HCT116 (cell line): ENCODE results near the gene SNRNP40. TPM values are rescaled to one million over a fixed set of nuclear protein-coding genes. Genes with fewer than 3 reads are reported as not detected.

ENCODE experiments used
- ATAC-seq: fragments of 200-7000 bp; cut with Tn5 transposase; 2 replicates; pipeline ENCODE4 v1.9.1; 2020; ENCODE audit warnings: mild to moderate bottlenecking, moderate library complexity
- BruUV-seq: library from RNA; stranded (reverse); fragments of 400-500 nt; replicated peaks from 2 replicates; lab custom pipeline; 2021; lab: Mats Ljungman, UMichigan
- CTCF ChIA-PET: fragments of 300-600 bp; sonication (Branson Sonifier 250); formaldehyde crosslinking; loops from one replicate; lab custom pipeline; 2021; ENCODE audit warnings: antibody characterized with exemption; lab: Charles Lee
- POLR2A ChIA-PET: fragments of 300-600, 350-600 bp; sonication (Branson Sonifier 250); formaldehyde crosslinking; loops from one replicate; lab custom pipeline; 2021; ENCODE audit warnings: antibody characterized with exemption; lab: Charles Lee
- RAD21 ChIA-PET, 2 experiments: fragments of 300-600 bp; sonication (Branson Sonifier 250); formaldehyde crosslinking; loops; one replicate each; lab custom pipeline; 2023; ENCODE audit warnings: low total read pairs in 2 of 2; ENCODE audit not compliant: uncharacterized antibody in 2 of 2, unreplicated experiment in 2 of 2, low non-redundant PET in 1 of 2; lab: Charles Lee
- DNase-seq: peaks from one replicate; pipeline ENCODE4 v3.0.0-alpha.2; 2010; ENCODE audit warnings: low read depth, low spot score
- H2AFZ ChIP-seq: fragments of 200-600 bp; shearing (Covaris generic), sonication (generic); 2 replicates; pipeline ENCODE4 v1.6.1; 2017; ENCODE audit warnings: low read depth, mixed run types, mixed read lengths, antibody characterized with exemption, low read length; ENCODE audit not compliant: poor library complexity, severe bottlenecking
- H3K27ac ChIP-seq: 2 replicates; pipeline ENCODE4 v1.5.1; 2012; ENCODE audit warnings: low read depth, low read length
- H3K27me3 ChIP-seq: fragments of 200-600 bp; sonication (generic); 2 replicates; pipeline ENCODE4 v1.6.1; 2016; ENCODE audit warnings: mixed run types, low read length, mixed read lengths; ENCODE audit not compliant: insufficient read depth
- H3K36me3 ChIP-seq, 2 experiments: fragments of 200-500 bp in 1 of 2; fragments of 200-600 bp in 1 of 2; sonication (Bioruptor generic) in 1 of 2; sonication (generic) in 1 of 2; 2 replicates each; pipeline versions ENCODE4 v1.5.1 to v1.6.1; 2014 to 2016; ENCODE audit warnings: low read length in 2 of 2, inconsistent platforms in 1 of 2, mixed read lengths in 1 of 2, mixed run types in 1 of 2; ENCODE audit not compliant: insufficient read depth in 2 of 2, control insufficient read depth in 1 of 2
- H3K4me1 ChIP-seq, 2 experiments: fragments of 200-600 bp in 1 of 2; sonication (generic) in 1 of 2; 2 replicates each; pipeline versions ENCODE4 v1.5.1 to v1.6.1; 2012 to 2017; ENCODE audit warnings: low read length in 2 of 2, inconsistent platforms in 1 of 2, mild to moderate bottlenecking in 1 of 2, mixed read lengths in 1 of 2, mixed run types in 1 of 2, moderate library complexity in 1 of 2; ENCODE audit not compliant: insufficient read depth in 2 of 2, control insufficient read depth in 1 of 2
- H3K4me2 ChIP-seq: fragments of 200-600 bp; sonication (generic); 2 replicates; pipeline ENCODE4 v1.6.1; 2017; ENCODE audit warnings: mixed run types, low read length, mixed read lengths
- H3K4me3 ChIP-seq, 2 experiments: fragments of 200-600 bp in 1 of 2; sonication (generic) in 1 of 2; replicated peaks in 1 of 2; 2 replicates each; pipeline ENCODE4 v1.5.1; 2011 to 2016; ENCODE audit warnings: low read length in 2 of 2, control low read depth in 1 of 2, low read depth in 1 of 2, mild to moderate bottlenecking in 1 of 2, mixed read lengths in 1 of 2, mixed run types in 1 of 2
- H3K79me2 ChIP-seq: fragments of 200-600 bp; sonication (generic); 2 replicates; pipeline ENCODE4 v1.6.1; 2017; ENCODE audit warnings: mild to moderate bottlenecking, mixed run types, low read length, moderate library complexity, mixed read lengths; ENCODE audit not compliant: insufficient read depth
- H3K9ac ChIP-seq: fragments of 200-600 bp; sonication (generic); 2 replicates; pipeline ENCODE4 v1.6.1; 2016; ENCODE audit warnings: low read length, mixed read lengths
- H3K9me2 ChIP-seq: fragments of 200-600 bp; sonication (generic), shearing (Covaris generic); 2 replicates; pipeline ENCODE4 v1.6.1; 2017; ENCODE audit warnings: mixed run types, mild to moderate bottlenecking, moderate library complexity; ENCODE audit not compliant: insufficient read depth
- H3K9me3 ChIP-seq, 2 experiments: fragments of 200-500 bp in 1 of 2; fragments of 200-600 bp in 1 of 2; sonication (Bioruptor generic) in 1 of 2; sonication (generic) in 1 of 2; 2 replicates each; pipeline ENCODE4 v1.6.1; 2014 to 2017; ENCODE audit warnings: low read length in 2 of 2, mixed read lengths in 2 of 2, inconsistent platforms in 1 of 2, low read depth in 1 of 2, mild to moderate bottlenecking in 1 of 2, mixed run types in 1 of 2, moderate library complexity in 1 of 2; ENCODE audit not compliant: control insufficient read depth in 1 of 2, insufficient read depth in 1 of 2
- H4K20me1 ChIP-seq: fragments of 200-600 bp; sonication (generic), shearing (Covaris generic); 2 replicates; pipeline ENCODE4 v1.6.1; 2017; ENCODE audit warnings: mixed run types, mild to moderate bottlenecking, moderate library complexity; ENCODE audit not compliant: insufficient read depth
- ATF3 ChIP-seq: IDR thresholded peaks from 2 replicates; pipeline ENCODE4 v1.6.1; 2012
- CEBPB ChIP-seq: IDR thresholded peaks from 2 replicates; pipeline ENCODE4 v1.6.1; 2012; ENCODE audit warnings: low read depth
- CTCF ChIP-seq, 3 experiments: fragments of 200-600 bp in 1 of 3; sonication (generic) in 1 of 3; IDR thresholded peaks in 2 of 3; conservative IDR thresholded peaks in 1 of 3; 2 replicates each; pipeline ENCODE4 v1.5.1; 2012 to 2017; ENCODE audit warnings: low read depth in 2 of 3, low read length in 2 of 3, antibody characterized with exemption in 1 of 3, borderline replicate concordance in 1 of 3, control low read depth in 1 of 3, mild to moderate bottlenecking in 1 of 3, mixed read lengths in 1 of 3, mixed run types in 1 of 3, moderate library complexity in 1 of 3; ENCODE audit not compliant: insufficient read depth in 1 of 3
- EGR1 ChIP-seq: IDR thresholded peaks from 2 replicates; pipeline ENCODE4 v1.6.1; 2012; ENCODE audit warnings: low read depth
- EZH2 ChIP-seq: fragments of 200-600 bp; sonication (generic); IDR thresholded peaks from 2 replicates; pipeline ENCODE4 v1.6.1; 2017; ENCODE audit warnings: antibody characterized with exemption, mixed run types
- FOSL1 ChIP-seq: IDR thresholded peaks from 2 replicates; pipeline ENCODE4 v1.6.1; 2012; ENCODE audit warnings: low read depth
- POLR2AphosphoS5 ChIP-seq: IDR thresholded peaks from 2 replicates; pipeline ENCODE4 v1.6.1; 2011; ENCODE audit warnings: mild to moderate bottlenecking, low read depth, low read length, moderate library complexity
- ZBTB33 ChIP-seq: IDR thresholded peaks from 2 replicates; pipeline ENCODE4 v1.6.1; 2011; ENCODE audit warnings: mild to moderate bottlenecking, low read length, moderate library complexity; ENCODE audit not compliant: insufficient replicate concordance; ENCODE audit errors: extremely low read depth
- ZNF274 ChIP-seq: fragments of 200-500 bp; sonication (Bioruptor generic); IDR thresholded peaks from 2 replicates; pipeline ENCODE4 v1.6.1; 2014; ENCODE audit warnings: mild to moderate bottlenecking, low read depth, low read length, inconsistent platforms
- intact Hi-C: fragments of 100-400 bp; cut with micrococcal nuclease; formaldehyde crosslinking; loops from 2 replicates; pipeline ENCODE4 v1.10.0; 2022
- total RNA-seq: library from RNA; stranded (reverse); gene quantifications from one replicate; pipeline ENCODE4 v1.2.1, GENCODE V29; 2021; ENCODE audit not compliant: unreplicated experiment
- TF ChIP-seq, protein P1 (sequence below): IDR thresholded peaks from 2 replicates; pipeline ENCODE4 v1.6.1; 2012

SNRNP40 gene
- total RNA-seq, 1 experiment from 2014 or later, result 91.8 TPM

- ChIA-PET POLR2A (interaction anchor here (2.9 kb wide), 1 partner anchor 10 kb away, joined by 18 read pairs; the partner anchor contains the start of genes SNRNP40 and ZCCHC17), RAD21 (no interaction called here), CTCF (no interaction called here)
- TF ChIP-seq FOSL1 (peak; percentile 31; the same call in 1 of the 2 replicates), ATF3 (no peak), CEBPB (peak; percentile 48; the same call in 1 of the 2 replicates), ZBTB33 (no peak), ZNF274 (no peak)
- Histone ChIP-seq H3K4me2 (no peak overlapping the region), H4K20me1 (no peaks in the 10 kb centered on the region), H3K27me3 (no peaks in the 10 kb centered on the region), H3K4me3 (no peak overlapping the region), H3K4me1 (peaks cover 0 to 3% of the 10 kb centered on the region in 2 experiments; a peak in 1 of 4 replicates), H3K9me3 (no peaks in the 10 kb centered on the region), H3K9ac (no peak overlapping the region), H3K36me3 (peaks cover 10 to 16% of the 10 kb centered on the region in 2 experiments; a peak in 2 of 4 replicates), H2AFZ (no peak overlapping the region), H3K79me2 (peaks cover 22% of the 10 kb centered on the region), H3K9me2 (no peaks in the 10 kb centered on the region), H3K27ac (no peak overlapping the region)
- ATAC-seq (no peak), DNase-seq (peak; percentile 16)
- intact Hi-C loops, result no loop called here
- no TSS peak for BruUV-seq
Observed at GRCh38 chr1:31306278-31306677, 9.7 kb upstream of the SNRNP40 start.

- Histone ChIP-seq H3K4me3 (no peak overlapping the region), H3K9me3 (no peaks in the 10 kb centered on the region), H3K27ac (no peak overlapping the region), H3K9ac (no peak overlapping the region), H3K4me2 (no peak overlapping the region), H2AFZ (no peak overlapping the region), H3K27me3 (no peaks in the 10 kb centered on the region), H3K4me1 (peaks cover 0 to 11% of the 10 kb centered on the region in 2 experiments; a peak in 1 of 4 replicates), H3K79me2 (peaks cover 51% of the 10 kb centered on the region), H4K20me1 (no peaks in the 10 kb centered on the region), H3K36me3 (no peaks in the 10 kb centered on the region), H3K9me2 (no peaks in the 10 kb centered on the region)
- DNase-seq, result no peak
- ChIA-PET CTCF (interaction anchor here (2.2 kb wide), 1 partner anchor 117 kb away, joined by 6 read pairs; no protein-coding TSS in a partner anchor), POLR2A (no interaction called here), RAD21 (no interaction called here)
- no TSS peak for BruUV-seq
- no peak for ATAC-seq
- intact Hi-C loops, result no loop called here
- no peak for TF ChIP-seq ZNF274
- TF ChIP-seq, protein P1, sequence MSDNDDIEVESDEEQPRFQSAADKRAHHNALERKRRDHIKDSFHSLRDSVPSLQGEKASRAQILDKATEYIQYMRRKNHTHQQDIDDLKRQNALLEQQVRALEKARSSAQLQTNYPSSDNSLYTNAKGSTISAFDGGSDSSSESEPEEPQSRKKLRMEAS, result no peak
- TF ChIP-seq CTCF (IDR thresholded peaks at IDR 0.05 in 2 of 3, conservative IDR thresholded peaks at IDR 0.05 in 1 of 3; ENCODE audit: borderline replicate concordance in 1 of 3, insufficient read depth in 1 of 3, low read depth in 2 of 3, low read length in 2 of 3), result no peak
- TF ChIP-seq POLR2AphosphoS5, result no peak
- TF ChIP-seq EGR1, result no peak
- TF ChIP-seq EZH2, result no peak
Observed at GRCh38 chr1:31302709-31303441, 6.3 kb upstream of the SNRNP40 start.
